Pancreas (tissue), 10 donors: ENCODE results near the gene FURIN. TPM values are rescaled to one million over a fixed set of nuclear protein-coding genes. Genes with fewer than 3 reads are reported as not detected.

Source experiments
- ATAC-seq, 4 donors: fragments of 200-7000 bp; cut with Tn5 transposase; one replicate each; pipeline versions ENCODE4 v1.8.0 to v1.9.1; 2020; ENCODE audit warnings: mild to moderate bottlenecking in 4 of 4, moderate library complexity in 4 of 4
- DNase-seq, 6 donors: peaks; one replicate each; pipeline ENCODE4 v3.0.0-alpha.2; 2020
- FAIRE-seq: peaks from 2 replicates; lab custom pipeline; 2012; peaks lifted over from hg19 to GRCh38; lab: Jason Lieb, UNC
- H3K27ac ChIP-seq, 4 donors: fragments of 200-600 bp; sonication (generic); 1 replicate in 3 of 4; 2 replicates in 1 of 4; pipeline versions ENCODE4 v1.5.0 to v1.8.0; 2020
- H3K27me3 ChIP-seq, 4 donors: fragments of 200-600 bp; one replicate each; pipeline ENCODE4 v1.8.0; 2021
- H3K36me3 ChIP-seq, 3 donors: fragments of 200-600 bp; sonication (generic) in 1 of 3; one replicate each; pipeline versions ENCODE4 v1.5.0 to v1.8.0; 2020 to 2021
- H3K4me1 ChIP-seq, 3 donors: fragments of 200-600 bp; one replicate each; pipeline ENCODE4 v1.8.0; 2021
- H3K4me3 ChIP-seq, 4 donors: fragments of 200-600 bp; sonication (generic) in 2 of 4; one replicate each; pipeline versions ENCODE4 v1.5.0 to v1.8.0; 2020 to 2021
- H3K9me3 ChIP-seq, 4 donors: fragments of 200-600 bp; one replicate each; pipeline ENCODE4 v1.8.0; 2021
- WGBS, 2 donors: extraction: QIAGEN DNeasy Blood & Tissue Kit; methylation state at CpG; one replicate each; pipeline ENCODE4 v1.1.7; 2013; 5-methylcytosine and 5-hydroxymethylcytosine counted together
- intact Hi-C, 3 donors: fragments of 100-400 bp; cut with DNase I; formaldehyde crosslinking; loops; one replicate each; pipeline versions ENCODE4 v1.11.1 to v1.14.2; 2022
- polyA plus RNA-seq, 2 donors: library from polyadenylated mRNA; stranded (reverse); fragments of 200-250 nt; gene quantifications; one replicate each; pipeline ENCODE4 v1.2.3, GENCODE V29; 2013
- total RNA-seq, 6 donors: library from RNA; stranded (reverse); fragmentation: NEBNext Ultra II Directional in 4 of 6; extraction: Animal tissue kit (Norgen Biotek cat#: 25700) in 4 of 6; gene quantifications; one replicate each; pipeline versions ENCODE4 v1.2.1 to v1.2.4, GENCODE V29; 2021 to 2023
- TF ChIP-seq, protein P1 (sequence below), 4 donors: fragments of 200-600 bp; sonication (generic) in 3 of 4; IDR thresholded peaks; one replicate each; pipeline versions ENCODE4 v1.5.0 to v1.8.0; 2021; ENCODE audit warnings: antibody characterized with exemption in 4 of 4
- donor health status: healthy with polysubstance abuse.
- donor health status: DM: no; HTN: no; CAD: no; lungs with moderate emphysema.
- donor health status: DM: no; HTN: no; CAD: no.
- donor health status: control.
- donor health status: control.
- donor health status: Bipolar disorder and iron deficiency.
- donor health status: DM: yes; HTN: yes; CAD: no.
- donor health status: DM: no; HTN: no; CAD: no.
- donor health status: DM: no; HTN: no; CAD: no.
- donor health status: DM: yes; HTN: yes; CAD: no.

The FURIN gene
- total and polyA plus RNA-seq, 8 donors, result 50.3 to 106 (median 84.2) TPM

- DNase-seq (peak in 4 of 6 donors; percentile 55 to 70 (median 64)), FAIRE-seq (no peak), ATAC-seq (peak; percentile 58 to 77 (median 70))
- H3K36me3 ChIP-seq, result no peaks in the 10 kb centered on the region
- H3K4me1 ChIP-seq, result peaks cover 6 to 30% (median 20%) of the 10 kb centered on the region in 3 donors
- TF ChIP-seq, protein P1, sequence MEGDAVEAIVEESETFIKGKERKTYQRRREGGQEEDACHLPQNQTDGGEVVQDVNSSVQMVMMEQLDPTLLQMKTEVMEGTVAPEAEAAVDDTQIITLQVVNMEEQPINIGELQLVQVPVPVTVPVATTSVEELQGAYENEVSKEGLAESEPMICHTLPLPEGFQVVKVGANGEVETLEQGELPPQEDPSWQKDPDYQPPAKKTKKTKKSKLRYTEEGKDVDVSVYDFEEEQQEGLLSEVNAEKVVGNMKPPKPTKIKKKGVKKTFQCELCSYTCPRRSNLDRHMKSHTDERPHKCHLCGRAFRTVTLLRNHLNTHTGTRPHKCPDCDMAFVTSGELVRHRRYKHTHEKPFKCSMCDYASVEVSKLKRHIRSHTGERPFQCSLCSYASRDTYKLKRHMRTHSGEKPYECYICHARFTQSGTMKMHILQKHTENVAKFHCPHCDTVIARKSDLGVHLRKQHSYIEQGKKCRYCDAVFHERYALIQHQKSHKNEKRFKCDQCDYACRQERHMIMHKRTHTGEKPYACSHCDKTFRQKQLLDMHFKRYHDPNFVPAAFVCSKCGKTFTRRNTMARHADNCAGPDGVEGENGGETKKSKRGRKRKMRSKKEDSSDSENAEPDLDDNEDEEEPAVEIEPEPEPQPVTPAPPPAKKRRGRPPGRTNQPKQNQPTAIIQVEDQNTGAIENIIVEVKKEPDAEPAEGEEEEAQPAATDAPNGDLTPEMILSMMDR (IDR thresholded peaks at IDR 0.05), result peak in 2 of 4 donors; percentile 20 to 37
- intact Hi-C loops, result no loop called here
- peak overlapping the region in 3 of 4 donors; percentile 2 to 62 (median 57) for H3K27ac ChIP-seq
- WGBS, 2 donors, result 23 to 29% methylated on average over 10 of the region's 10 CpGs
- no peaks in the 10 kb centered on the region for H3K9me3 ChIP-seq
- no peak overlapping the region for H3K4me3 ChIP-seq
- no peaks in the 10 kb centered on the region for H3K27me3 ChIP-seq
Observed at GRCh38 chr15:90859234-90860131, 8.9 kb upstream of the FURIN start.

DNA sequence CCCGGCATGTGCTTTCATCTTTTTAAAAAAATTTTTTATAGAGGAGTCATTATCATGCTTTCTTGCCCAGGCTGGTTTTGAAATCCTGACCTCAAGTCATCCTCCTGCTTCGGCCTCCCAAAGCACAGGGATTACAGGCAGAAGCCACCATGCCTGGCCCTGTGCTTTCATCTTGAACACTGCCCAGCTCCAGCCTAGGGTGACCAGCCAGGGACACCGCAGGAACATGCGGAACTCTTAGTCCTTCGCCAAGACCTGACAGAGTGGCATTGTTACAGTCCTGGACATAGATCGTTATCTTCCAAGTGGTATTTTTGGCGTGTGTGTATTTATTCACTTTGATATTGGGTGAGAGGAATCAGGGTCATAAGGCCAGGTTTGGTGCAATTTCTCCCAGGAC is 7.9 kb upstream of the FURIN start:
- Histone ChIP-seq H3K9me3 (no peaks in the 10 kb centered on the region), H3K36me3 (no peaks in the 10 kb centered on the region), H3K27me3 (no peaks in the 10 kb centered on the region), H3K27ac (peak overlapping the region in 3 of 4 donors; percentile 2 to 69 (median 62)), H3K4me1 (peaks cover 6 to 30% (median 20%) of the 10 kb centered on the region in 3 donors), H3K4me3 (no peak overlapping the region)
- 32 to 39% methylated on average over 7 of the region's 7 CpGs for WGBS, 2 donors
- TF ChIP-seq, protein P1 (IDR thresholded peaks at IDR 0.05), result no peak
- FAIRE-seq (no peak), DNase-seq (peak in 2 of 6 donors; percentile 40 to 54), ATAC-seq (peak; percentile 56 to 72 (median 68))
- intact Hi-C loops, result no loop called here

DNA sequence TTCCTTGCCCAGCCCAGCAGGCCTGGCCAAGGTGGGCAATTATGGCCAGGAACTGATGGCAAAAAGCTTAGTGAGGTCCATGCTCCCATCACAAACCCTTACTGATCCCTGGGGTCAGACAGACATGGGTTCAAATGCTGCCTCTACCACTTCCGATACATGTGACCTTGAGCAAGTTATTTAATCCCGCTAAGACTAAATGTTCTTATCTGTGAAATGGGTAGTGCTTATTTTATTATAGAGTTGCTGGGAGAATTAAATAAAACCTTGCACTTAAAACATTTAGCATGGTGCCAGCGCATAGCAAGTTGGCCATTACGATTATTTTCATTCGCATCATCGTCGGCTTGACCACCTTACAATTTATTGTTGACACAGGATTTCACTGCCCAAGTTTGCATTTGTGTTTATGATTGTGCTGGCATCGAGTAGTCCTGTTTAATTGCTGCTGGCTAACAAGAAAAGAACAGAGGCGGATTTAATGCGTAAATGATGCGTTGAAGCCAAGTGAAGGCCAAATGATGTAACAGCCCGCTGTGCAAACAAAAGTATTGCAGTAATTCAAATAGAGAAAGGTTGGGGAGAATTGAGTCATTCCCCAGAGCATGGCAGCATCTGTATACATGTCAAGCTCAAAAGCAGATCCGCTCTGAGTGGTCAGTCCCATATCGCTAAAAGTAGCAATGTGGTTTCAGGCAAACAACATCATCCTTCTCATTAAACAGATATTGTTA is 7.3 kb upstream of the FURIN start:
- H3K4me3 ChIP-seq, result no peak overlapping the region
- DNase-seq, result peak in 1 of 6 donors; percentile 59
- no peak for FAIRE-seq
- intact Hi-C loops, result no loop called here
- ATAC-seq, result peak; percentile 53 to 74 (median 62)
- H3K36me3 ChIP-seq, result no peaks in the 10 kb centered on the region
- no peaks in the 10 kb centered on the region for H3K9me3 ChIP-seq
- 63 to 71% methylated on average over 14 of the region's 14 CpGs for WGBS, 2 donors
- no peaks in the 10 kb centered on the region for H3K27me3 ChIP-seq
- H3K27ac ChIP-seq, result peak overlapping the region; percentile 2 to 69 (median 34)
- TF ChIP-seq, protein P1 (IDR thresholded peaks at IDR 0.05), result no peak
- H3K4me1 ChIP-seq, result peaks cover 6 to 33% (median 21%) of the 10 kb centered on the region in 3 donors

DNA sequence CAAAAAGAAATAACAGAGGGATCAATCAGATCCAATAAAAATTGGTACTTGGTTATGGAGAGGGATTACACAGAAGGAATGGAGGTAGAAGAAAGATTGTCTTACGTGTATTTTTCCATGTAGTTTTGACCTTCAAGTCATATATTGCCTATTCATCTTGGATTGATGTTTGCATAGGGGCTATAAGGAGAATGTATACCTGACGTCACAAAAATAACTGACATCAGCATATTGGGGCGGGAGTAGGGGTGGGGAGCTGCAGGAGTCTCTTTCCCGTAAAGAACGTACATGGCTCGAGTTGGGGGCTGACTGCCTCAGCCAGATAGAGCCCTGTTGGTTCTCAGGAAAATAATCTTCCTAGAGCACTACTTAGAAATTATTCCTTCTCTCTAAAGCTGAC is 5.9 kb upstream of the FURIN start:
- intact Hi-C loops, result no loop called here
- Histone ChIP-seq H3K4me3 (no peak overlapping the region), H3K9me3 (no peaks in the 10 kb centered on the region), H3K27ac (no peak overlapping the region), H3K36me3 (no peaks in the 10 kb centered on the region), H3K27me3 (no peaks in the 10 kb centered on the region), H3K4me1 (peaks cover 6 to 41% (median 25%) of the 10 kb centered on the region in 3 donors)
- 92 to 94% methylated on average over 6 of the region's 6 CpGs for WGBS, 2 donors
- FAIRE-seq (no peak), DNase-seq (no peak), ATAC-seq (no peak)
- TF ChIP-seq, protein P1 (IDR thresholded peaks at IDR 0.05), result no peak
